Stimulated activated CD8-positive, alpha-beta memory T cell treated with anti-CD3 and anti-CD28 coated beads, Interleukin-12 subunit alpha, Interleukin-12 subunit beta, amount 100 ng/mL, for 1 hour (primary cell): ENCODE data around the gene CMTM2.
A peak's percentile ranks its signal among the peaks of the same experiment; 100 is the strongest.
"Not testable (repeated sequence)": the region's sequence is repeated elsewhere in the genome, so short reads cannot be mapped to it uniquely, and the experiment has no call there.

Experiments
- DNase-seq: peaks from one replicate; pipeline ENCODE4 v3.0.0-alpha.2; 2020; ENCODE audit warnings: low read depth

CMTM2 gene

DNA sequence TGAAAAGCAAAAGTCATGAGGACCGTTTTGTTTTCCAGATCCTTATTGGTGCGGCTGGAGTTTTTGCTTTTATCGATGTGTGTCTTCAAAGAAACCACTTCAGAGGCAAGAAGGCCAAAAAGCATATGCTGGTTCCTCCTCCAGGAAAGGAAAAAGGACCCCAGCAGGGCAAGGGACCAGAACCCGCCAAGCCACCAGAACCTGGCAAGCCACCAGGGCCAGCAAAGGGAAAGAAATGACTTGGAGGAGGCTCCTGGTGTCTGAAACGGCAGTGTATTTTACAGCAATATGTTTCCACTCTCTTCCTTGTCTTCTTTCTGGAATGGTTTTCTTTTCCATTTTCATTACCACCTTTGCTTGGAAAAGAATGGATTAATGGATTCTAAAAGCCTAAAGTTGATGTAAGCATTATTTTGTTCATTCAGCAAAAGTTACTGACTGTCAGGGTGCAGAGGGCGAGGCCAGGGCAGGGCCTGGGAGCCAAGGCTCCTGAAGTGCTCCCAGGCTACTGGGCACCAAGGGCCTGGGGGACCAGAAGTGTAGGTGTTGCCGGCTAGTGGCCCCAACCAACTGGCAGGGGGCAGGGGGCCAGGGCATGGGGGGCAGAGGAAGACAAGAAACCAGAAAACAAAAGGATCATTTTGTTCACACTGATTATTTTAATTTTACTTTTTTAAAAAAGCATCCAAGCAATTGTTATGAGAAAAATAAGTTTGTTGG, 8.8 kb downstream of the CMTM2 start:
- DNase-seq = no peak

DNA sequence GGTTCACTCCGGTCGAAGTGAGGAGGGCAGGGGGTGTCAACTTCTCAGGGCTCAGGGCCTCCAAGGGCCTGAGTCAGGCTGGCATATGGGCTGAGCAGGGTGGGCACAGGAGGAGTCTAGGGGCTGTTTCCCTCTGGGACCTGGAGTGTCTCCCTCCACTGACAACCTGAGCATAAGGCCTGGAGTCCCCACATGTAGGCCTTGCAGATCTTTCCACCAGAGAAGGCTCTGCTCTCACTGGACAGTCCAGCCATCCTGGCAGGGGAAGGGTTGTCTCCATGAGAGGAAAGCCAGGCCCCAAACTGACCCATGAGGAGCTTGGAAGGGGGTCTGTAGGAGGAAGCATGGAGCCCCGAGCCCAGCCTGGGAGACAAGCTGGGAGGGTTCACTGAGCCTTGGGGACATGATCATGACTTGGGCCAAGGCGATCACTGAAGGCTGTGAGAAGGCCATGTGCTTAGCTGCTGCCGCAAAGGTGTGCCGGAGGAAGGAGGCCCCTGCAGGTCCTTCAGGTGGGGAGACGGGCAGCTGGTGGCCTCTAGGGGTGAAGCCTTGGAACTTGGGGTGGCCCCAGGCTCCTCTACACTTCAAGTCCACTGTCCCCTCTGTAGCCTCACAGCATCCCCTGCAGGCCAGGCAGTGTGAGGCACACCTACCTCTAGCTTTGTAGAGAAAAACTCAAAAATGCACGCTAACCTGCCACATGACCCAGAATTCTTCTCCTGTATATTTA, 9.9 kb downstream of the CMTM2 start:
- DNase-seq = peak; percentile 39

DNA sequence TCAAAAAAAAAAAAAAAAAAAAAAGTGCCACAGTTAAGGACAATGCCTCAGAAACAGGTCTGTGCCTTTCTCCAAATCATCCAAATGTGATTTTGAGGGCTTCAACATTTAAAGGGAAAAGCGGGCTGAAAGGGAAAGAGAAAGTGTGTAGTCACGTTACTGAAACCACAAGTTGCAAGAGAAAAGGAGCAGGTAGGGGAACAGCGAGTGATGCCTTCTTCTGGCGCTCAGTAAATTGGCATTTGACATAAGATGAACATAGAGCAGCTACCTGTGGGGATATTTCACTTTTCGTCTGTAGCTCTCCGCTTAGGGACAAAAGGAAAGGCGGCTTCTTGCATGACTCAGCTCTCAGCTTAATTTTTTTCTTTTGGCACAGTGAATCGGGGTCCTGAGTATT, 11.1 kb downstream of the CMTM2 start:
- no peak for DNase-seq

GRCh38 chr16:66591018-66591417, 11.8 kb downstream of the CMTM2 start:
- DNase-seq = no peak

DNA sequence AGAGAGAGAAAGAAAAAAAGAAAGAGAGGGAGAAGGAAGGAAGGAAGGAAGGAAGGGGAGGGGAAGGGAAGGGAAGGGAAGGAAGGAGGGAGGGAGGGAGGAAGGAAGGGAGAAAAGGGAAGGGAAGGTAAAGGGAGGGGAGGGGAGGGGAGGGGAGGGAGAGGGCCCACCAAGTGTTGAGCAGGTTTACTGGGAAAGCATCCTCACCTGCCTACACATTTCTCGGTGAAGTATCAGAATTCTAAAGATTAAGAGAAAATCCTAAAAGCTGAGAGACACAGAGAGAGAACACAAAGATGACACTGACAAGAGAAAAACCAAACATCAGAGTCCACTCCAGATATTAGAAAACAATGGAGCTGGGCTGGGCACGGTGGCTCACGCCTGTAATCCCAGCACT, 13.0 kb downstream of the CMTM2 start:
- no peak for DNase-seq

- no peak for DNase-seq
These were observed 13.6 kb downstream of the CMTM2 start for GRCh38 chr16:66592814-66593213.

DNA sequence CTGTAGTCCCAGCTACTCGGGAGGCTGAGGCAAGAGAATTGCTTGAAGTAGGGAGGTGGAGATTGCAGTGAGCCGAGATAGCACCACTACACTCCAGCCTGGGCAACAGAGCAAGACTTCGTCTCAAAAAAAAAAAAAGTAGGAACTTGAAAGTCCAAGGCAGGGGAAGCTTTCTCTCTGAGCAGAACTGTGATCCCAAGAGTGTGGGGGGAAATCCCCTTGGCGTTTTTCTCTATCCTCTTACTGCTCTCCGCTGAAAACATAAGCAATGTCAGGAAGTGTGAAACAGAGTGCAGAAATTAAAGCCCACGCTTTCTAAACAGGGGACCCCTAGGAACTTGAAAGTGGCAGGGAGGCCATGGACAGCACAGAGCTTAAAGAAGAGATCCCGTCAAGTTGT, 15.5 kb downstream of the CMTM2 start:
- DNase-seq = no peak

GRCh38 chr16:66596559-66596958, 17.3 kb downstream of the CMTM2 start:
- not testable (repeated sequence) for DNase-seq

- DNase-seq = no peak
These were observed 18.0 kb downstream of the CMTM2 start for GRCh38 chr16:66596986-66597848.

DNA sequence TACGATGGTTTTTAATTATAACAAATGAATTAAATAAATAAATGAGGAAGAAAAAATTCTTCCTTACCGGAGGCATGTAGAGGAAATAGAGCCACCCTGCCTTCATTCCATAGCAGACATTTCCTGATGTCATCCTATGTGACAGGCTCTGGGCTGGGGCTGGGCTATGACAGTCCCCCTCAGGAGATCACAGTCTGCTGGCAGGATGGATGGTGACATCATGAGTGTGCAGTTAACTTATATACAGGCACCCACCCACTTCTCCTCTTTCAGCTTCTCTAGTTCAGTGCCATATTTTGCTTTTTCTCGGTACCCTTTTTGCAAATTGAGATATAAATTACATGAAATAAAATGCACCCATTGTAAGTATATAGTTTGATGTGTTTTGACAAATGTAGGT, 18.8 kb downstream of the CMTM2 start:
- DNase-seq = no peak

DNA sequence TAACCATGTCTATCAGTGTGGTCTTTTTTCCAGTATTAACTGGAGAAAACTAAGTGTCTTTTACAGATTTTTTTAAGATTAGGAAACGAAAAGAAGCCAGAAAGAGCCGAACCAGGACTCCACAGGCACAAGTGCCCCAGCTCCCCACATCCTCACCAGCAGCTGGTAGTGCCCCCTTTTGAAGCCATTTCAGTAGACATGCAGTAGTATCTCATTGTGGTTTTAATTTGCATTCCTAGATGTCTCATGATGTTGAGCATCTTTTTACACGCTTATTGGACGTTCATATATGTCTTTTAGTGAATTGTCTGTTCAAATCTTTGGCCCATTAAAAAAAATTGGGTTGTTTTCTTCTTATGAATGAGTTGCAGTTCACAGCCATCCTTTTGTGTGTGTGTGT, 20.5 kb downstream of the CMTM2 start:
- no peak for DNase-seq

- DNase-seq = no peak
These were observed 21.2 kb downstream of the CMTM2 start for GRCh38 chr16:66600477-66600876.

GRCh38 chr16:66601471-66601870, 22.2 kb downstream of the CMTM2 start:
- no peak for DNase-seq

- peak; percentile 54 for DNase-seq
These were observed 24.5 kb downstream of the CMTM2 start for GRCh38 chr16:66603537-66604375.

- DNase-seq = peak; percentile 46
These were observed 25.3 kb downstream of the CMTM2 start, which contains the start of gene CMTM3 for GRCh38 chr16:66604376-66605176. CMTM3 (plus strand) TSS chr16:66604704; CDS start chr16:66604806, 102 bp downstream.

GRCh38 chr16:66605177-66605978, 26.1 kb downstream of the CMTM2 start:
- no peak for DNase-seq

GRCh38 chr16:66605979-66606751, 26.9 kb downstream of the CMTM2 start:
- DNase-seq = no peak

DNA sequence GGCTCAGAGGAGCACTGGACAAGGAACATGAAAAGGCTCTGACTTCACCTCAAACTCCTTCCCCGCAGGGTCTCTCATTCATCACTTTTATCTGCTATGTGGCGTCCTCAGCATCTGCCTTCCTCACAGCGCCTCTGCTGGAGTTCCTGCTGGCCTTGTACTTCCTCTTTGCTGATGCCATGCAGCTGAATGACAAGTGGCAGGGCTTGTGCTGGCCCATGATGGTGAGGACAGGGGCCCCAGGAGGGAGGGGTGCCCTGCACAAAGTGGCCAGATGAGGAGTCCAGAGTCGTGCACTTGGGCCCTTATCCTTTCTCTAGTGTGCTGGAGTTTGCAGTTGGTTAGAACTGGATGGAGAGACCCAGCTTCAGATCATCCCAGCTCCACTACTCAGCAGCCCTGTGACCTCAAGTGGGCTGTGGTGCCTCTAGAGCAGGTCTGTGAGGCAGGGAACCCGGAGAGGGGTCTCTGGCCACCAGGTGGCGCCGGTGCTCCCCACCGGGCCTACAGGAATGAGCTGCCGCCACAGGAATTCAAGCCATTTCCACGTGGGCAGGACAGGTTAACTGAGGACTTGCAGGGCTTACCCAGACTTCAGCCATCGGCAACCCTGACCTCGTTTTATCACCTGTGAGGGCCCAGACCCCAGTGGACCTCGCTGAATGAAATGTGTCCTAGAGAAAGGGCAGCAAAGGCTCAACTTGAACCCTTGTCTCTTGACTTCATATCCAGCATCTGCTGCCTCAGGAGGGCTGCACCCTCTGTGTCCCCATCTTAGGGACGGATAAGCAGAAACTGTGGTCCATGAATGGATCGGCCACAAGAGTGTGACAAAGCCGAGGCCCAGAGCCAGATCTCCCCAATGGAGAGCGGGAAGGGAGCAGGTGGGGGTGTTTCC, 29.2 kb downstream of the CMTM2 start:
- DNase-seq = peak; percentile 74
